ENCODE results near the gene CDK5RAP1.

The CDK5RAP1 gene

DNA sequence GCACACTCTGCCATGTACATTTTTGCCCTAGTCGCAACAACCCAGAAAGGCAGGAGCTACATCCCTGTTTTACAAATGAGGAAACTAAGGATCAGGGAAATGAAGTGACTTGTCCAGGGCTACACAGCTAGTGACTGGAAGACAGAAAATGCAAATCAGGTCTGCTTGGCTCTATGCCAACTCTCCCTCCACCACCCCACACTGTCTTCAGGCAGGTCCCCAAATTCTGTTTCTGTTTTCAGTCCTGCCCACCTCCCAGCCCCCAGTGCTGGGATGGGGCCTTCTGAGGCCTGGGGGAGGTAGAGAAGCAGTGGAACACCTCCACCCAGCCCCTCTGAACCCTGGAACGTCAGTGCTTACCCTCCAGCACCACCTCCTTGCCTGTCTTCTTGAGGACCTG lies 37.2 kb upstream of the CDK5RAP1 start:
- no peak overlapping the region for H3K4me3 ChIP-seq (ENCODE audit: insufficient read depth, low read length, poor library complexity, severe bottlenecking)
- TF ChIP-seq EZH2phosphoT487 (conservative IDR thresholded peaks at IDR 0.05; ENCODE audit: low read length) = no peak
- TF ChIP-seq, protein P1, sequence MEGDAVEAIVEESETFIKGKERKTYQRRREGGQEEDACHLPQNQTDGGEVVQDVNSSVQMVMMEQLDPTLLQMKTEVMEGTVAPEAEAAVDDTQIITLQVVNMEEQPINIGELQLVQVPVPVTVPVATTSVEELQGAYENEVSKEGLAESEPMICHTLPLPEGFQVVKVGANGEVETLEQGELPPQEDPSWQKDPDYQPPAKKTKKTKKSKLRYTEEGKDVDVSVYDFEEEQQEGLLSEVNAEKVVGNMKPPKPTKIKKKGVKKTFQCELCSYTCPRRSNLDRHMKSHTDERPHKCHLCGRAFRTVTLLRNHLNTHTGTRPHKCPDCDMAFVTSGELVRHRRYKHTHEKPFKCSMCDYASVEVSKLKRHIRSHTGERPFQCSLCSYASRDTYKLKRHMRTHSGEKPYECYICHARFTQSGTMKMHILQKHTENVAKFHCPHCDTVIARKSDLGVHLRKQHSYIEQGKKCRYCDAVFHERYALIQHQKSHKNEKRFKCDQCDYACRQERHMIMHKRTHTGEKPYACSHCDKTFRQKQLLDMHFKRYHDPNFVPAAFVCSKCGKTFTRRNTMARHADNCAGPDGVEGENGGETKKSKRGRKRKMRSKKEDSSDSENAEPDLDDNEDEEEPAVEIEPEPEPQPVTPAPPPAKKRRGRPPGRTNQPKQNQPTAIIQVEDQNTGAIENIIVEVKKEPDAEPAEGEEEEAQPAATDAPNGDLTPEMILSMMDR (IDR thresholded peaks at IDR 0.05; ENCODE audit: insufficient read depth, low read length, poor library complexity, severe bottlenecking) = no peak
- H3K27me3 ChIP-seq (ENCODE audit: low read length) = no peaks in the 10 kb centered on the region
- H3K9me2 ChIP-seq (replicated peaks; ENCODE audit: insufficient read depth, low read length) = no peaks in the 10 kb centered on the region
- no peaks in the 10 kb centered on the region for H3K79me2 ChIP-seq (ENCODE audit: insufficient read depth, low read length)
- H2AFZ ChIP-seq (ENCODE audit: low read depth, low read length, severe bottlenecking) = no peak overlapping the region
- peaks cover 4% of the 10 kb centered on the region; the same call in 1 of the 2 replicates for H3F3A ChIP-seq (ENCODE audit: insufficient read depth)
- H3K4me2 ChIP-seq (ENCODE audit: low read depth, low read length, poor library complexity, severe bottlenecking) = no peak overlapping the region
- H4K20me1 ChIP-seq (ENCODE audit: low read depth, low read length) = no peaks in the 10 kb centered on the region
- no peaks in the 10 kb centered on the region for H3K9me3 ChIP-seq (ENCODE audit: insufficient read depth, low read length)
- no peak overlapping the region for H3K9ac ChIP-seq (ENCODE audit: low read length)
- H3K27ac ChIP-seq (ENCODE audit: low read depth, low read length) = no peak overlapping the region
- H3K36me3 ChIP-seq (ENCODE audit: low read length) = no peaks in the 10 kb centered on the region

DNA sequence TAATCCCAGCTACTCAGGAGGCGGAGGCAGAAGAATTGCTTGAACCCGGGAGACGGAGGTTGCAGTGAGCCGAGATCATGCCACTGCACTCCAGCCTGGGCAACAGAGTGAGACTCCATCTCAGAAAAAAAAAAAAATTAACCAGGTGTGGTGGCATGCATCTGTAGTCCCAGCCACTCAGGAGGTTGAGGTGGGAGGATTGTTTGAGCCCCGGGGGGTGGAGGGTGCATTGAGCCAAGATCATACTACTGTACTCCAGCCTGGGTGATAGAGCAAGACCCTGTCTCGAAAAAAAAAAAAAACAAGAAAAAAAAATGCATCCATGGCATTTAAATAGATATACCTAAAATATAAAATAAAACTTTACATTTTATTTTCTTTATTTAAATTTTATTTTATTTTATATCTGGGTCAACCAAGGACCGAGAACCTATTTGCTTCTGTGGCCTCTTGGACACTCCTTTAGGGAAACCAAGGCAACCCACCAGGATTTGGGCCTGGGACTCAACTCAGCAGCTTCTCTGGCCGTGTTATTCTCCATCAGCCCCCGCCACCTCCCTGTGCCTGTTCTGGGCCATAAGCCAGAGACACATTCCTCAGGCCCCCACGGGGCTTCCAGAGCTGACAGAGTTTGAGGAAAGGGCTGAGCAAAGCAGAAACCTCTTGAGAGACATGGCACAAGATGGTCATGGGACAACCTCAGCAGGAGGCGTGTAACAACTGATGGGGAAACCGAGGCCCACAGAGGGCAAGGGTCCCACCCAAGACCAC lies 36.0 kb upstream of the CDK5RAP1 start:
- peaks cover 4% of the 10 kb centered on the region; the same call in 1 of the 2 replicates for H3F3A ChIP-seq (ENCODE audit: insufficient read depth)
- H4K20me1 ChIP-seq (ENCODE audit: low read depth, low read length) = no peaks in the 10 kb centered on the region
- no peak overlapping the region for H3K4me3 ChIP-seq (ENCODE audit: insufficient read depth, low read length, poor library complexity, severe bottlenecking)
- H3K79me2 ChIP-seq (ENCODE audit: insufficient read depth, low read length) = no peaks in the 10 kb centered on the region
- no peak overlapping the region for H3K27ac ChIP-seq (ENCODE audit: low read depth, low read length)
- no peaks in the 10 kb centered on the region for H3K9me2 ChIP-seq (replicated peaks; ENCODE audit: insufficient read depth, low read length)
- H3K9me3 ChIP-seq (ENCODE audit: insufficient read depth, low read length) = no peaks in the 10 kb centered on the region
- no peaks in the 10 kb centered on the region for H3K27me3 ChIP-seq (ENCODE audit: low read length)
- no peaks in the 10 kb centered on the region for H3K36me3 ChIP-seq (ENCODE audit: low read length)
- no peak overlapping the region for H2AFZ ChIP-seq (ENCODE audit: low read depth, low read length, severe bottlenecking)
- no peak overlapping the region for H3K9ac ChIP-seq (ENCODE audit: low read length)
- no peak for TF ChIP-seq EZH2phosphoT487 (conservative IDR thresholded peaks at IDR 0.05; ENCODE audit: low read length)
- no peak overlapping the region for H3K4me2 ChIP-seq (ENCODE audit: low read depth, low read length, poor library complexity, severe bottlenecking)

DNA sequence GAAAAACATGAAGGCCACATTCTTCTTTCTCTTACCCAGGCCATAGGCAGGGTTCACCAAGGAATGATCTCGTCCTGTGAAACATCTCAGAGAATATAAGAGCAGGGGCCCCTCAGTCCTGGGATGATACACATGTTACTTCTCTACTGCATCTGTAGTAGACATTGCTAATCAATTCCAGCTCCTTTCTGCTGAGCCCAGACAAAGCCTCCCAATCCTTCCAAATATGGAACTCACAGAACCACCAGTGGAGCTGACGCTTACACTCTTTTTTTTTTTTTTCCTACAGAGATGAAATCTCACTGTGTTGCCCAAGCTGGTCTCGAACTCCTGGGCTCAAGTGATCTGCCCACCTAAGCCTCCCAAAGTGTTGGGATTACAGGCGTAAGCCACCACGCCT lies 33.1 kb upstream of the CDK5RAP1 start:
- Histone ChIP-seq H3F3A (ENCODE audit: insufficient read depth) (no peaks in the 10 kb centered on the region), H3K9ac (ENCODE audit: low read length) (no peak overlapping the region), H3K79me2 (ENCODE audit: insufficient read depth, low read length) (no peaks in the 10 kb centered on the region), H3K4me2 (ENCODE audit: low read depth, low read length, poor library complexity, severe bottlenecking) (no peak overlapping the region), H3K27me3 (ENCODE audit: low read length) (no peaks in the 10 kb centered on the region), H2AFZ (ENCODE audit: low read depth, low read length, severe bottlenecking) (no peak overlapping the region), H3K9me2 (replicated peaks; ENCODE audit: insufficient read depth, low read length) (no peaks in the 10 kb centered on the region), H3K36me3 (ENCODE audit: low read length) (no peaks in the 10 kb centered on the region), H3K9me3 (ENCODE audit: insufficient read depth, low read length) (no peaks in the 10 kb centered on the region), H3K4me3 (ENCODE audit: insufficient read depth, low read length, poor library complexity, severe bottlenecking) (no peak overlapping the region), H4K20me1 (ENCODE audit: low read depth, low read length) (no peaks in the 10 kb centered on the region), H3K27ac (ENCODE audit: low read depth, low read length) (no peak overlapping the region)
- TF ChIP-seq, protein P1 (IDR thresholded peaks at IDR 0.05; ENCODE audit: insufficient read depth, low read length, poor library complexity, severe bottlenecking) = no peak
- no peak for TF ChIP-seq EZH2phosphoT487 (conservative IDR thresholded peaks at IDR 0.05; ENCODE audit: low read length)

Data from SU-DHL-6 (cell line).